C4-2B (cell line): ENCODE data around the gene MRGPRX3.
A peak's percentile ranks its signal among the peaks of the same experiment; 100 is the strongest.
"Not testable (repeated sequence)": the region's sequence is repeated elsewhere in the genome, so short reads cannot be mapped to it uniquely, and the experiment has no call there.

Source experiments
- H3K27ac ChIP-seq: fragments of 450-650 bp; 2 replicates; pipeline ENCODE4 v1.5.1; 2017
- ZFX ChIP-seq: fragments of 450-650 bp; IDR thresholded peaks from 2 replicates; pipeline ENCODE4 v1.6.1; 2017
- TF ChIP-seq, protein P1 (sequence below): fragments of 450-650 bp; conservative IDR thresholded peaks from 2 replicates; pipeline ENCODE4 v1.5.1; 2017; ENCODE audit warnings: mild to moderate bottlenecking

The MRGPRX3 gene

GRCh38 chr11:18105802-18106574 lies 26.4 kb upstream of the MRGPRX3 start, which contains the start of gene SAAL1:
Gene SAAL1, minus strand, starts transcription at chr11:18106082. Its CDS starts 41 bp downstream, at chr11:18106041.
- TF ChIP-seq, protein P1, sequence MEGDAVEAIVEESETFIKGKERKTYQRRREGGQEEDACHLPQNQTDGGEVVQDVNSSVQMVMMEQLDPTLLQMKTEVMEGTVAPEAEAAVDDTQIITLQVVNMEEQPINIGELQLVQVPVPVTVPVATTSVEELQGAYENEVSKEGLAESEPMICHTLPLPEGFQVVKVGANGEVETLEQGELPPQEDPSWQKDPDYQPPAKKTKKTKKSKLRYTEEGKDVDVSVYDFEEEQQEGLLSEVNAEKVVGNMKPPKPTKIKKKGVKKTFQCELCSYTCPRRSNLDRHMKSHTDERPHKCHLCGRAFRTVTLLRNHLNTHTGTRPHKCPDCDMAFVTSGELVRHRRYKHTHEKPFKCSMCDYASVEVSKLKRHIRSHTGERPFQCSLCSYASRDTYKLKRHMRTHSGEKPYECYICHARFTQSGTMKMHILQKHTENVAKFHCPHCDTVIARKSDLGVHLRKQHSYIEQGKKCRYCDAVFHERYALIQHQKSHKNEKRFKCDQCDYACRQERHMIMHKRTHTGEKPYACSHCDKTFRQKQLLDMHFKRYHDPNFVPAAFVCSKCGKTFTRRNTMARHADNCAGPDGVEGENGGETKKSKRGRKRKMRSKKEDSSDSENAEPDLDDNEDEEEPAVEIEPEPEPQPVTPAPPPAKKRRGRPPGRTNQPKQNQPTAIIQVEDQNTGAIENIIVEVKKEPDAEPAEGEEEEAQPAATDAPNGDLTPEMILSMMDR: peak; percentile 89
- TF ChIP-seq ZFX: peak; percentile 74
- peak within 1 kb of the TSS; percentile 67 for H3K27ac ChIP-seq

- H3K27ac ChIP-seq: no peak overlapping the region
- TF ChIP-seq ZFX: no peak
- TF ChIP-seq, protein P1: no peak
These were observed 25.7 kb upstream of the MRGPRX3 start for GRCh38 chr11:18106688-18107087.

DNA sequence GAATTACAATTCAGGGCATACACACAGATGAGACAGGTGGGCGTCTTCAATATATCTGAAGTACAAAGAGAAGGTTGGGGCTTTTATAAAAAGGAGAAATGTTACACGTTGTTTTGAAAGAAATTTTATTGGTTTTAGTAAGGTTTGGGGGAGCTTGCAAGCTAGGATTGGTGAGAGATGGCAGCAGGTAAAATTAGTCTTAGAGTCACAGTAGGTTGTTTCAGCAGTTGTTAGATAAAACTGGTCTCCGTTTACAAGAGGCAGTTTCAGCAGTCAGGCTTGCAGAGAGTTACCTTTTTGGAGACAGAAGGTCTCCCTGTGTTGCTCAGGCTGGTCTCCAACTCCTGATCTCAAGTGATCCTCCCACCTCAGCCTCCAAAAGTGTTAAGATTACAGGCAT lies 24.1 kb upstream of the MRGPRX3 start:
- H3K27ac ChIP-seq: no peak overlapping the region
- TF ChIP-seq ZFX: no peak
- TF ChIP-seq, protein P1: no peak

- TF ChIP-seq, protein P1: no peak
- TF ChIP-seq ZFX: no peak
- no peak overlapping the region for H3K27ac ChIP-seq
These were observed 21.4 kb upstream of the MRGPRX3 start for GRCh38 chr11:18111005-18111404.

DNA sequence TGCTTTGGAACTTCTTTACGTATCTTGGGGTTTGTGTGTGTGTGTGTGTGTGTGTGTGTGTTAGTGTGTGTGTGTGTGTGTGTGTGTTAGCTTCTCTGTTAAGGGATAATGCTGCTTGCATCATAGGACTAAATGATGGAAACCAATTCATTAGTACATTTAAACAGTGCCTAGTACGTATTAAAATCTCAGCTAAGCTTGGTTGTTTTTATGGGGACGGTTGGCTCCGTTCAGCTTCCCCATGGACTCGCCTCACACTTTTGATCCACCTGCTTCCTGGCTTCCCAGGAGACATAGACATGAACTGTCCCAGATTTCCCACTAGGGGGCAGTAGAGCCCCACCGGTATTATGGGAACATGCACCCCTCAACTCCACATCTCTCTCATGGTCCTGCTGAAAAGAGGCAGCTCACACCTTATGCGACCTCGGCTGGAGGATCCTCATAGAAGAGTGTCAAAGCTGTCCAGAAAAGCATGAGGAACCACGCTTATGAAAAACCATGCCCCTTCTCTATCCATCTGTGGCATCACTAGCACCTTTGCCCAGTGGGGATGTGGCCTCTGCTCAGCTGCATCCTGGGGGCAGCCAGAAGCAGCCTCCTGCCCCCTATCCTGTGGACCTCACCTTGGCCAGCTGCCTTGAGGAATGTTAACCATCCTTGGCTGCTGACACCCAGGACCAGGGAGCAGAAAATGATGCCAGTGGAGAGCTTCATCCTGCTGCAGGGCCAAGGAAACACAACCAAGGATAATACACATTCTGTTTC lies 16.8 kb upstream of the MRGPRX3 start:
- TF ChIP-seq, protein P1: peak; percentile 92
- TF ChIP-seq ZFX: no peak
- no peak overlapping the region for H3K27ac ChIP-seq

DNA sequence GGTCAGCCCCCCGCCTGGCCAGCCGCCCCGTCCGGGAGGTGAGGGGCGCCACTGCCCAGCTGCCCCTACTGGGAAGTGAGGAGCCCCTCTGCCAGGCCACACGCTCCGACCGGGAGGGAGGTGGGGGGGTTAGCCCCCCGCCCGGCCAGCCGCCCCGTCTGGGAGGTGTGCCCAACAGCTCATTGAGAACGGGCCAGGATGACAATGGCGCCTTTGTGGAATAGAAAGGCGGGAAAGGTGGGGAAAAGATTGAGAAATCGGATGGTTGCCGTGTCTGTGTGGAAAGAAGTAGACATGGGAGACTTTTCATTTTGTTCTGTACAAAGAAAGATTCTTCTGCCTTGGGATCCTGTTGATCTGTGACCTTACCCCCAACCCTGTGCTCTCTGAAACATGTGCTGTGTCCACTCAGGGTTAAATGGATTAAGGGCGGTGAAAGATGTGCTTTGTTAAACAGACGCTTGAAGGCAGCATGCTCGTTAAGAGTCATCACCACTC lies 11.0 kb upstream of the MRGPRX3 start:
- H3K27ac ChIP-seq: not testable (repeated sequence)

GRCh38 chr11:18131115-18131514 lies 1.3 kb upstream of the MRGPRX3 start:
- H3K27ac ChIP-seq: not testable (repeated sequence)

DNA sequence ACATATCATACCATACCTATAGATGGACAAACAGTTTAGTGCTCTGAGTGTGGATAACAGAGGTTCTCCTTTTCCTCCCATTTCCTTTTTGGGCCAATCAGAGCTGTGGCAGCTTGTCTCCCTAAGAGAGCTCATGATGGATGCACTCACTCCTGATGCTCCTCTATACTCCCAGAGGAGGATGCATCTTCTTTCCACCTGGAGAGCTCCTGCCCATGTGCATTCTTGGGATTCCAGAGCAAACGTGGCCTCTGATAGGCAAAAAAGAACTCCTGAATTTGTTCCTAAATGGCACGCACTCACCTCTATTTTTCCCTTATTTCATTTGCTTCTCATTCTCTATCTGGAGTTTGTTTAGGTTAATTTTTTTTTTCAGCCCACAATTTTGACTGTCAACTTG lies 2.9 kb downstream of the MRGPRX3 start:
- TF ChIP-seq, protein P1: no peak
- TF ChIP-seq ZFX: no peak
- H3K27ac ChIP-seq: no peak overlapping the region
